SKM-1 (cell line): ENCODE results near the gene NHLH1.
A peak's percentile ranks its signal among the peaks of the same experiment; 100 is the strongest.

Experiments
- DNase-seq: peaks from one replicate; lab custom pipeline; 2025; ENCODE audit not compliant: unreplicated experiment; lab: John Stamatoyannopoulos, UW

NHLH1 gene

GRCh38 chr1:160358073-160358472 lies 8.8 kb upstream of the NHLH1 start:
- DNase-seq = no peak

- DNase-seq = no peak
Measured at GRCh38 chr1:160359559-160360226, 7.2 kb upstream of the NHLH1 start.

- no peak for DNase-seq
Measured at GRCh38 chr1:160360227-160360695, 6.6 kb upstream of the NHLH1 start.

GRCh38 chr1:160361199-160361598 lies 5.7 kb upstream of the NHLH1 start:
- no peak for DNase-seq

- no peak for DNase-seq
Measured at GRCh38 chr1:160361814-160362167, 5.1 kb upstream of the NHLH1 start.

DNA sequence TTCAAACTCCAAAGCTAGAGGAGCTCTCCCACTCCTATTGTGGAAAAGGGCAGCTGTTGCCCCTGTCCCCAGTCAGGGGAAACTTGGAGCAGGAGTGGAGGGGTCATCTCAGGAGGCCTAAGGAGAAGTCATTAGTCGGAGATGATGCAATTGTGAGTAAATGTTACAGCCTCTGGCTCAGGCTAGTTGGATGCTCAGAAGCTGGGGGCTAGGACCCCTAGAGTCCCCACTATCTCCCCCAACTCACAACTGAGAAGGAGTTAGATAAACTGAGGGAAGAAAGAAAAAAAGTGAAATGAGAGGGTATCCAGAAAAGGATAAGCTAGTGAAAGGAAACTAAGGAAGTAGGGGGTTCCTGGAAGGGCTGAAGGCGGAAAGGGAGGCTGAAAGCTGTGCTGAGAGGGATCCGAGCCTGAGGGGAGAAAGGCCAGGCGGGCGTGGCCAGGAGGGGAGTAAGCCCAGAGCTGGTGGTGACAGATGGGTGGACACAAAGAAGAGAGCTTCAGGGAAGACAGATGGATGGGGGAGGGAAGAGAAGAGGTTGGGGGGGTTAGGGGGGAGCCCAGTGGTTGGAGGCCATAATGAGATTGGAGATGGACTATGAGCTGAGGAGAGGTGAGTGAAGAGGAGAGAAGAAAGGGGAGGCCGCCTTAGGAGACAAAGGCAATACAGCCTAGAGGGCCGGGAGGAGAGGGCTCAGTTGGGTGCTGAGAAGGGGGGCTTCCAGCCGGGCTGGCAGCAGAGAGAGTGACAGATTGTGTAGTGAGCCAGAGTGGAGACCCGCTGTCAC lies 4.5 kb upstream of the NHLH1 start:
- no peak for DNase-seq

- DNase-seq = no peak
Measured at GRCh38 chr1:160363010-160363409, 3.9 kb upstream of the NHLH1 start.

- no peak for DNase-seq
Measured at GRCh38 chr1:160363951-160364735, 2.7 kb upstream of the NHLH1 start.

GRCh38 chr1:160365325-160365724 lies 1.5 kb upstream of the NHLH1 start:
- DNase-seq = no peak

DNA sequence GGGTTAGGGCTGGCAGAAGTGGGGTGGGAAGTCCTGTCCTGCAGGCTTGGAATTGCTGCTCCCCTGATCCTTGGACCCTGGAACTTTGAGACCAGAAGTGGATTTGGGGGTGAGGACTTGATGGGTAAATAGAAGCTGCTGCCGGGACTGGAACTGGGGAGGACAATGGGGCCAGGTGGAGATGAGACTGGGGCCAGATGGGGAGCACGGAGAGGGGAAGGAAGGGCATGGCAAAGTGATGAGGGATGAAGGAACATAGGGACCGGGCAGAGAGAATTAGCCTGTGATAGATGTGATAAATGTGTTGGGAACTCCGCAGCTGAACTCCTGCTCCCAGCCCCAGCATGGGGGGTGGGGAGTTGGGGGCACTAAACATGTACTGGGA lies 637 bp downstream of the NHLH1 start:
- no peak for DNase-seq

- DNase-seq = no peak
Measured at GRCh38 chr1:160367934-160368923, 1.4 kb downstream of the NHLH1 start.

GRCh38 chr1:160369087-160369486 lies 2.2 kb downstream of the NHLH1 start:
- no peak for DNase-seq

GRCh38 chr1:160370561-160371345 lies 3.9 kb downstream of the NHLH1 start:
- no peak for DNase-seq

GRCh38 chr1:160371346-160371631 lies 4.4 kb downstream of the NHLH1 start:
- DNase-seq = no peak

- DNase-seq = no peak
Measured at GRCh38 chr1:160371756-160372155, 4.9 kb downstream of the NHLH1 start.

DNA sequence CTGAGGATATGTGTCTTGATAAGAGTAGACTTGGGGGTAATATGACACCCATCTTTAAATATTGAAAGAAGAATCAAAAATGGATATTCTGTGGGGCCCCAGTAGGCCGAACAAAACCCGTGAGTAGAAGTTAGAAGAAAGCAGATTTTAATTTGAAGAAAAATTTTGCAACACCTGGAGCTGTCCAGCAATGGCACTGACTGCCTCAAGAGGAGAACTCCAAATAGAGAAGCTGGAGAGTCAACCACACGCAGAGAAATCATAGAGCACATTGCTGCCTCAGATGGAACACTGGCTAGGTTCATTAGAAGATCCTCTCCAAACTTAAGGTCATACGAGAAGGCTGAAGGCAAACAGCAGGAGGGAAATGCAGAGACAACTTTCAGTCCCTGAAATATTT lies 6.8 kb downstream of the NHLH1 start:
- peak; percentile 63 for DNase-seq

DNA sequence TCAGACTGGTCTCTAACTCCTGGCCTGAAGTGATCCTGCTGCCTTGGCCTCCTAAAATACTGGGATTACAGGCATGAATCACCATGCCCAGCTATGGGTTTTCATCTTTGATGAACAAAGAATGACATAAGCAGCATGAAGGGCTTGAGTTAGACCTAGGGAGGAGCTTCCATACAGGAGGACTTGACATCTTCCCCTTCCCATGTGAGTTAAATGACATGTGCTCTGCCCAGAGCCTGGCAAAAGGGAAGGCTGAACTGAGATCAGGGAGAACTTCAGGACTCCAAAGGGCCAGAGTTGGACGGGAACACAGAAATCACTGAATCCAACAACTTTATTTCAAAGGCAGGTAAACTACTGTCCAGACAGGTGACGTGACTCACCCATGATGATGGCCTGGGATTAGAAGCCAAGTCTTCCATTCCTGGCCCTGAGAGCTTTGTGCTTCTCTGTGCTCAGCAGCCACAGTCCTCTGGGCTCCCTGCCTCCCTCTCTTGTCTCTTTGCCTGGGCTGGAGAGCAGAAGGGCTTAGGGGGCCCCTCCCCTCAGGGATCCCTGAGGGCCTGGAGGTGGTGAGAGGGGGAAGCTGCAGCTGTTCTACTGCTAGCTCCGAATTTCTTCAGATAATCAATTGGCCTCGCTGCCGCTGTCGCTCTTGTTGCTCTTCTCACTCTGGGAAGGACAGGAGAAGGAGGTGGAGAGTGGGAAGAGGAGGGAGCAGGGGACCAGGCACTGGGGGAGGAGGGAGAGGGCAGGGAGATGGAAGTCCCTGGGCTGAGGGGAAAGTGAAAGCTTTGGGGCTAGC lies 7.6 kb downstream of the NHLH1 start:
- DNase-seq = no peak

- no peak for DNase-seq
Measured at GRCh38 chr1:160375788-160376524, 9.1 kb downstream of the NHLH1 start.
